ENCODE data around the gene C19orf81.

Gene C19orf81

DNA sequence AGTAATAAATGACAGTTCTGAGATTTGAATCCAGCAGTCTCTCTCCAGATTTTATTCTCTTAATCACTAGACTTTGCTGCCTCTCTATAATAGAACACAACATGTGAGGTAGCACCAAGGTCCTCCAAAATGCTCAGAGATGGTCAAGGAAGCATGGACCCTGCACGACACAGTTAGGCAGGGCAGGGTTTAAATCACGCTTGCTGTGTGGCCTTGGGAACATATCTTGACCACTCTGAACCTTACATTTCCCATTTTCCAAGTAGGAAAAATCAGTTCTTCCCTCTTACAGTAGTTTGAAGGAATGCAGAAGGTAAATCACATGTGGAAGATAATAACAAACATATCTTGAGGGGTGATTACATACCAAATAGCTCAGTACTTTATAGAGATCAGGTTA is 15.9 kb upstream of the C19orf81 start:
- no peak for DNase-seq (ENCODE audit: extremely low spot score)
- ChIA-PET POLR2A (no interaction called here), CTCF (interaction anchor here (1.7 kb wide), 1 partner anchor 37 kb away, joined by 6 read pairs; no protein-coding TSS in a partner anchor)
- no peak for TF ChIP-seq CTCF (IDR thresholded peaks at IDR 0.05; ENCODE audit: control extremely low read depth, extremely low read depth, low read depth, missing control alignments)

DNA sequence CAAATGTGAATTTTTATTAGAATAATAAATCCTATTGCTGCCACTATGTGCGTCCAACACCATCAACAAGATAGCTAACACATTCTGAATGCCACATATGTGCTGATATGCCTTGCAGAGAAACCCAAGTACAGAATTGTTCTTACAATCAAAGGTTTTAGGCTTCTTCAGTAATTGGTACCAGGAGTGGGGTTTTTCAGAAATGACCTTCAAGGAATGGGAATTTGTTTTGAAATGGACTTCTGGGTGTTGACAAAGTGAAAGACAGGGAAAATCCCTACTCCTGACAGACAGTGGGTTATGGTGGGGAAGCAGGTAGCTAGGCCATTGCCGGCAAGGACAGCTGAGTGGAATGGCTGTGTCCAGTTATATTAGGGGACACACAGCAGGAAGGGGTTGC is 15.3 kb upstream of the C19orf81 start:
- POLR2A ChIA-PET = no interaction called here
- no peak for TF ChIP-seq CTCF (IDR thresholded peaks at IDR 0.05; ENCODE audit: control extremely low read depth, extremely low read depth, low read depth, missing control alignments)
- CTCF ChIA-PET = interaction anchor here (1.7 kb wide), 1 partner anchor 36 kb away, joined by 6 read pairs; no protein-coding TSS in a partner anchor
- no peak for DNase-seq (ENCODE audit: extremely low spot score)

- POLR2A ChIA-PET = no interaction called here
- no peak for DNase-seq (ENCODE audit: extremely low spot score)
- CTCF ChIA-PET = no interaction called here
- TF ChIP-seq CTCF (IDR thresholded peaks at IDR 0.05; ENCODE audit: control extremely low read depth, extremely low read depth, low read depth, missing control alignments) = no peak
Measured at GRCh38 chr19:50636317-50637085, 12.7 kb upstream of the C19orf81 start.

DNA sequence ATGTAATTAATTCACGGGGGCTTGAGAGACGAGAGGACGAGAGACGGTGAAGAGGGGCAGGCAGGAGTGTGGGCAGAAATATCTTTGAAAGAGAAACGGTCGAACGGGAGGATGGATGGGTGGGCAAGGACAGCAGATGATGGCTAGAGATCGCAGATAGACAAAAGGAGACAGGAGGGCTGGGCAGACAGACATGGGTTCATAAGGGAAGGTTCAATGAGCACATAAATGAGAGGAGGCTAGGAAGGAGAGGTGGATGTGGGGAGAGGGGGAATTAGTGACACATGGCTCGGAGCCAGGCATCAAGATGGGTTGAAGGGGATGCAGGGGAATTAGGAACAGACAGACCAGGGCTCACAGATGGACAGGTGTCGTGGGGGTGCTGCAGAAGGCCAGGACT is 10.6 kb upstream of the C19orf81 start:
- CTCF ChIA-PET = no interaction called here
- TF ChIP-seq CTCF (IDR thresholded peaks at IDR 0.05; ENCODE audit: control extremely low read depth, extremely low read depth, low read depth, missing control alignments) = no peak
- POLR2A ChIA-PET = no interaction called here
- no peak for DNase-seq (ENCODE audit: extremely low spot score)

DNA sequence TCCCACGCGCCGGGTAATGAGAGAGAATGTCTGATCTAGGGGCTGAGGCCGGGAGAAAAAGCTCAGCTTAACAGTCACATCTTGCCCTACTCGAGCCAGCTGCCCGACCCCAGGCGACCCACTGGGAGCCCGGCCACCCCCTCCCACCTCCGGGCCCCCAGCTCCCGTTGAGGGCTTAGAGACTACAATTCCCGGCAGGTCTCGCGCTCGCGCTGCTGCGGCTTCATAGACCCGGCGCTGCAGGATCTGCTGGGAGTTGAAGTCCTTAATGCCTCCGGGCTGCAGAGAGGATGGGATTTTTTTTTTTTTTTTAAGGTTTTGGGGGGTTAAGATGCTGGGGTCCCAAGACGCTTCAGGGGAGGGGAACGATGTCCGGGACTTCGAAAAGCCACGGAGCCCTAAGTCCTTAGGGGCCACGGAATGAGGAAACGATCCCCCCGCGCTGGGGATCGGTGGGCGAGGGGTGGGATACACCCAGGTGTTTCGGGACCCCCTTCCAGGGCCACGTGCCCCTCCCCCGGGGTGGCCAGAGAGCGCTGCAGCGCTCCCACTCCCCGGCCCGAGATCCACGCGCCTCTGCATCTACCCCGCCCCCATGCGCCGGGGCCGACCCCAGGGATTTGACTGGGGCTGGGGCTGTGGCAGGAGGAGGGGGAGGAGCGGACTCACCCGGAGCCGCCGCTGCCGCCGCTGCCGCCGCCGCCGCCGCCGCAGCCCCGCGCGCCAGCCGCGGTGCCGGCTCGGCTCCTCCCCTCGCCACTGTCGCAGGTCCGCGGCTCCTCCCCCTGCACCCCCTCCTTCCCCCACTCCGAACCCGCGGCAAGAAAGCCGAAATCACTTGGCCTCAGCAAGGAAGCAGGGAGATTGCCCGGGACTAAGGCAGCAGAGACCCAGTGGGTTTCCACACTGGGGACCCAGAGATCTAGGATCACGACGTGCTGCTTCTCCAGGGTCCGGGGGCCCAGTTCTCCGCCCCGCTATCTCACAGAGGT is 9.8 kb upstream of the C19orf81 start, which contains the start of gene SYT3:
SYT3 (minus strand) TSS at position 761 of the 992 bp plus-strand sequence. CDS start 2,470 bp downstream, outside the sequence.
- CTCF ChIA-PET = no interaction called here
- no peak for TF ChIP-seq CTCF (IDR thresholded peaks at IDR 0.05; ENCODE audit: control extremely low read depth, extremely low read depth, low read depth, missing control alignments)
- POLR2A ChIA-PET = no interaction called here
- DNase-seq (ENCODE audit: extremely low spot score) = peak; percentile 56

- TF ChIP-seq CTCF (IDR thresholded peaks at IDR 0.05; ENCODE audit: control extremely low read depth, extremely low read depth, low read depth, missing control alignments) = no peak
- no peak for DNase-seq (ENCODE audit: extremely low spot score)
- CTCF ChIA-PET = no interaction called here
- POLR2A ChIA-PET = no interaction called here
Measured at GRCh38 chr19:50640368-50640767, 8.9 kb upstream of the C19orf81 start.
